Measurements from ENCODE around the gene MYOM3. TPM values are rescaled to one million over a fixed set of nuclear protein-coding genes. Genes with fewer than 3 reads are reported as not detected.

MYOM3 gene
- total and polyA plus RNA-seq, 2 of the 13 experiments (the other 11 are each of a cell fraction or from before 2014, with no cell fraction given) = 5.8 to 15.3 TPM

DNA sequence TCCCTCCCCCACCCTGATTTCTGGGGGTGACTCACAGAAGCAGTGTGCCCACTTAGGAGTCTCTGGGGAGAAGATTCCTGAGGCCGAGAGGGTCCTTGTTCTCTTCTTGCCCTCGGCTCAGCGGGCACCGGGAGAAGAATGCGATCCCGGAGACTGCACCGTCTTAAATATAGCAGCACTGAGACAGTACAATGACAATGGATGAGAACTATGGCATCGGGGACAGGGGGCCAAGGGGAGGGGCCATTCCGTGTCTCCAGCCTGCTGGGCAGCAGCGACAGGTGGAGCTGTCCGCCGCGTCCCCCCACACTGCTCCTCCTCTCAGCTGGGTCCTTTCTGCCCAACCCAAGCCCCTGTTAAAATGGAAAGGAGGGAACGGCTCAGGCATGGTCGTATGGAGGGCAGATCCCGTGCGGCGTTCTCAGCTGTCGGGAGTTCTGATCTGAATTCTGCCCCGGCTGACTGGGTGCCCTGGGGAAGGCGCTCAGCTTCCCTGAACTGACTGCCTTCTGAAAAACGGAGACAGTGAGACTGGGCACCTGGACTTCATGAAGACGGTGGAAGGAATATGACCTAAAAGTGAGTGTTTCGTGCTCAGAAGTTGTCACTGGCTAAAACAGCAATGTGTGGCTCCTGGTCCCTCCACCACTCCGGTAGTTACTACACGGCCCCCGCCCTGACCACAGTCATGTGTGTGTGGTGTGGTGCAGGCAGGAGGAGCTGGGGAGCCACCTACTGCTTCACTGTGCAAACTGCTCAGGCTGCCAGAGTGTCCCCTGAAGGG is at the start of gene MYOM3 (continued):
- TF ChIP-seq, protein P1, sequence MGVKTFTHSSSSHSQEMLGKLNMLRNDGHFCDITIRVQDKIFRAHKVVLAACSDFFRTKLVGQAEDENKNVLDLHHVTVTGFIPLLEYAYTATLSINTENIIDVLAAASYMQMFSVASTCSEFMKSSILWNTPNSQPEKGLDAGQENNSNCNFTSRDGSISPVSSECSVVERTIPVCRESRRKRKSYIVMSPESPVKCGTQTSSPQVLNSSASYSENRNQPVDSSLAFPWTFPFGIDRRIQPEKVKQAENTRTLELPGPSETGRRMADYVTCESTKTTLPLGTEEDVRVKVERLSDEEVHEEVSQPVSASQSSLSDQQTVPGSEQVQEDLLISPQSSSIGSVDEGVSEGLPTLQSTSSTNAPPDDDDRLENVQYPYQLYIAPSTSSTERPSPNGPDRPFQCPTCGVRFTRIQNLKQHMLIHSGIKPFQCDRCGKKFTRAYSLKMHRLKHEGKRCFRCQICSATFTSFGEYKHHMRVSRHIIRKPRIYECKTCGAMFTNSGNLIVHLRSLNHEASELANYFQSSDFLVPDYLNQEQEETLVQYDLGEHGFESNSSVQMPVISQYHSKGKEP (CRISPR knock-in tag; IDR thresholded peaks at IDR 0.05) = no peak
- no peak for TF ChIP-seq TCF12 (IDR thresholded peaks at IDR 0.05)
- no peak for TF ChIP-seq TCF12 (CRISPR knock-in tag; IDR thresholded peaks at IDR 0.05)
- no peak for TF ChIP-seq ADNP (CRISPR knock-in tag; IDR thresholded peaks at IDR 0.05)
- no peak for TF ChIP-seq BRD4 (CRISPR knock-in tag; IDR thresholded peaks at IDR 0.05)
- no peak for TF ChIP-seq NFIB (CRISPR knock-in tag; IDR thresholded peaks at IDR 0.05; ENCODE audit: borderline replicate concordance)
- no peak for TF ChIP-seq ELF4 (CRISPR knock-in tag; IDR thresholded peaks at IDR 0.05; ENCODE audit: borderline replicate concordance)
- no peak for TF ChIP-seq ZSCAN30 (CRISPR knock-in tag; IDR thresholded peaks at IDR 0.05)
- TF ChIP-seq, protein P2, sequence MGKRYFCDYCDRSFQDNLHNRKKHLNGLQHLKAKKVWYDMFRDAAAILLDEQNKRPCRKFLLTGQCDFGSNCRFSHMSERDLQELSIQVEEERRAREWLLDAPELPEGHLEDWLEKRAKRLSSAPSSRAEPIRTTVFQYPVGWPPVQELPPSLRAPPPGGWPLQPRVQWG (CRISPR knock-in tag; IDR thresholded peaks at IDR 0.05; ENCODE audit: borderline replicate concordance, low read depth) = no peak
- no peak for TF ChIP-seq CREB1 (IDR thresholded peaks at IDR 0.05)
- TF ChIP-seq CREB1 (CRISPR knock-in tag; IDR thresholded peaks at IDR 0.05) = no peak
- no peak; the same call in 1 of the 2 replicates for TF ChIP-seq NR2F2 (IDR thresholded peaks at IDR 0.05; ENCODE audit: borderline replicate concordance, low read depth)
- TF ChIP-seq, protein P3, sequence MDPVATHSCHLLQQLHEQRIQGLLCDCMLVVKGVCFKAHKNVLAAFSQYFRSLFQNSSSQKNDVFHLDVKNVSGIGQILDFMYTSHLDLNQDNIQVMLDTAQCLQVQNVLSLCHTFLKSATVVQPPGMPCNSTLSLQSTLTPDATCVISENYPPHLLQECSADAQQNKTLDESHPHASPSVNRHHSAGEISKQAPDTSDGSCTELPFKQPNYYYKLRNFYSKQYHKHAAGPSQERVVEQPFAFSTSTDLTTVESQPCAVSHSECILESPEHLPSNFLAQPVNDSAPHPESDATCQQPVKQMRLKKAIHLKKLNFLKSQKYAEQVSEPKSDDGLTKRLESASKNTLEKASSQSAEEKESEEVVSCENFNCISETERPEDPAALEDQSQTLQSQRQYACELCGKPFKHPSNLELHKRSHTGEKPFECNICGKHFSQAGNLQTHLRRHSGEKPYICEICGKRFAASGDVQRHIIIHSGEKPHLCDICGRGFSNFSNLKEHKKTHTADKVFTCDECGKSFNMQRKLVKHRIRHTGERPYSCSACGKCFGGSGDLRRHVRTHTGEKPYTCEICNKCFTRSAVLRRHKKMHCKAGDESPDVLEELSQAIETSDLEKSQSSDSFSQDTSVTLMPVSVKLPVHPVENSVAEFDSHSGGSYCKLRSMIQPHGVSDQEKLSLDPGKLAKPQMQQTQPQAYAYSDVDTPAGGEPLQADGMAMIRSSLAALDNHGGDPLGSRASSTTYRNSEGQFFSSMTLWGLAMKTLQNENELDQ (CRISPR knock-in tag; IDR thresholded peaks at IDR 0.05; ENCODE audit: borderline replicate concordance) = no peak
- no peak for TF ChIP-seq SPEN (CRISPR knock-in tag; IDR thresholded peaks at IDR 0.05; ENCODE audit: low read depth)
- TF ChIP-seq, protein P4, sequence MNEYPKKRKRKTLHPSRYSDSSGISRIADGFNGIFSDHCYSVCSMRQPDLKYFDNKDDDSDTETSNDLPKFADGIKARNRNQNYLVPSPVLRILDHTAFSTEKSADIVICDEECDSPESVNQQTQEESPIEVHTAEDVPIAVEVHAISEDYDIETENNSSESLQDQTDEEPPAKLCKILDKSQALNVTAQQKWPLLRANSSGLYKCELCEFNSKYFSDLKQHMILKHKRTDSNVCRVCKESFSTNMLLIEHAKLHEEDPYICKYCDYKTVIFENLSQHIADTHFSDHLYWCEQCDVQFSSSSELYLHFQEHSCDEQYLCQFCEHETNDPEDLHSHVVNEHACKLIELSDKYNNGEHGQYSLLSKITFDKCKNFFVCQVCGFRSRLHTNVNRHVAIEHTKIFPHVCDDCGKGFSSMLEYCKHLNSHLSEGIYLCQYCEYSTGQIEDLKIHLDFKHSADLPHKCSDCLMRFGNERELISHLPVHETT (CRISPR knock-in tag; conservative IDR thresholded peaks at IDR 0.05) = no peak
- no peak for TF ChIP-seq ZFP82 (CRISPR knock-in tag; IDR thresholded peaks at IDR 0.05; ENCODE audit: borderline replicate concordance)
- TF ChIP-seq, protein P5, sequence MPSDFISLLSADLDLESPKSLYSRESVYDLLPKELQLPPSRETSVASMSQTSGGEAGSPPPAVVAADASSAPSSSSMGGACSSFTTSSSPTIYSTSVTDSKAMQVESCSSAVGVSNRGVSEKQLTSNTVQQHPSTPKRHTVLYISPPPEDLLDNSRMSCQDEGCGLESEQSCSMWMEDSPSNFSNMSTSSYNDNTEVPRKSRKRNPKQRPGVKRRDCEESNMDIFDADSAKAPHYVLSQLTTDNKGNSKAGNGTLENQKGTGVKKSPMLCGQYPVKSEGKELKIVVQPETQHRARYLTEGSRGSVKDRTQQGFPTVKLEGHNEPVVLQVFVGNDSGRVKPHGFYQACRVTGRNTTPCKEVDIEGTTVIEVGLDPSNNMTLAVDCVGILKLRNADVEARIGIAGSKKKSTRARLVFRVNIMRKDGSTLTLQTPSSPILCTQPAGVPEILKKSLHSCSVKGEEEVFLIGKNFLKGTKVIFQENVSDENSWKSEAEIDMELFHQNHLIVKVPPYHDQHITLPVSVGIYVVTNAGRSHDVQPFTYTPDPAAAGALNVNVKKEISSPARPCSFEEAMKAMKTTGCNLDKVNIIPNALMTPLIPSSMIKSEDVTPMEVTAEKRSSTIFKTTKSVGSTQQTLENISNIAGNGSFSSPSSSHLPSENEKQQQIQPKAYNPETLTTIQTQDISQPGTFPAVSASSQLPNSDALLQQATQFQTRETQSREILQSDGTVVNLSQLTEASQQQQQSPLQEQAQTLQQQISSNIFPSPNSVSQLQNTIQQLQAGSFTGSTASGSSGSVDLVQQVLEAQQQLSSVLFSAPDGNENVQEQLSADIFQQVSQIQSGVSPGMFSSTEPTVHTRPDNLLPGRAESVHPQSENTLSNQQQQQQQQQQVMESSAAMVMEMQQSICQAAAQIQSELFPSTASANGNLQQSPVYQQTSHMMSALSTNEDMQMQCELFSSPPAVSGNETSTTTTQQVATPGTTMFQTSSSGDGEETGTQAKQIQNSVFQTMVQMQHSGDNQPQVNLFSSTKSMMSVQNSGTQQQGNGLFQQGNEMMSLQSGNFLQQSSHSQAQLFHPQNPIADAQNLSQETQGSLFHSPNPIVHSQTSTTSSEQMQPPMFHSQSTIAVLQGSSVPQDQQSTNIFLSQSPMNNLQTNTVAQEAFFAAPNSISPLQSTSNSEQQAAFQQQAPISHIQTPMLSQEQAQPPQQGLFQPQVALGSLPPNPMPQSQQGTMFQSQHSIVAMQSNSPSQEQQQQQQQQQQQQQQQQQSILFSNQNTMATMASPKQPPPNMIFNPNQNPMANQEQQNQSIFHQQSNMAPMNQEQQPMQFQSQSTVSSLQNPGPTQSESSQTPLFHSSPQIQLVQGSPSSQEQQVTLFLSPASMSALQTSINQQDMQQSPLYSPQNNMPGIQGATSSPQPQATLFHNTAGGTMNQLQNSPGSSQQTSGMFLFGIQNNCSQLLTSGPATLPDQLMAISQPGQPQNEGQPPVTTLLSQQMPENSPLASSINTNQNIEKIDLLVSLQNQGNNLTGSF (CRISPR knock-in tag; IDR thresholded peaks at IDR 0.05) = no peak
- TF ChIP-seq, protein P6, sequence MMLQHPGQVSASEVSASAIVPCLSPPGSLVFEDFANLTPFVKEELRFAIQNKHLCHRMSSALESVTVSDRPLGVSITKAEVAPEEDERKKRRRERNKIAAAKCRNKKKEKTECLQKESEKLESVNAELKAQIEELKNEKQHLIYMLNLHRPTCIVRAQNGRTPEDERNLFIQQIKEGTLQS (CRISPR knock-in tag; IDR thresholded peaks at IDR 0.05) = no peak

All from HepG2 (cell line).